Esophagus (tissue), 2 donors: Measurements from ENCODE around the gene ETV6. TPM values are rescaled to one million over a fixed set of nuclear protein-coding genes. Genes with fewer than 3 reads are reported as not detected.
A peak's percentile ranks its signal among the peaks of the same experiment; 100 is the strongest.
"Not testable (repeated sequence)": the region's sequence is repeated elsewhere in the genome, so short reads cannot be mapped to it uniquely, and the experiment has no call there.

Experiments used
- H3K27ac ChIP-seq, 2 donors: one replicate each; pipeline ENCODE4 v1.5.1; 2013; ENCODE audit warnings: low read depth in 2 of 2, mild to moderate bottlenecking in 2 of 2, inconsistent platforms in 1 of 2, low read length in 1 of 2, moderate library complexity in 1 of 2
- H3K27me3 ChIP-seq, 2 donors: one replicate each; pipeline ENCODE4 v1.6.1; 2013; ENCODE audit warnings: low read length in 2 of 2, control low read depth in 1 of 2, mild to moderate bottlenecking in 1 of 2; ENCODE audit not compliant: insufficient read depth in 2 of 2, control insufficient read depth in 1 of 2
- H3K36me3 ChIP-seq, 2 donors: one replicate each; pipeline ENCODE4 v1.6.1; 2013; ENCODE audit warnings: low read length in 1 of 2; ENCODE audit not compliant: control insufficient read depth in 2 of 2, insufficient read depth in 2 of 2
- H3K4me1 ChIP-seq, 2 donors: one replicate each; pipeline ENCODE4 v1.6.1; 2013; ENCODE audit warnings: low read length in 1 of 2; ENCODE audit not compliant: control insufficient read depth in 2 of 2, insufficient read depth in 2 of 2
- H3K4me3 ChIP-seq, 2 donors: one replicate each; pipeline ENCODE4 v1.5.1; 2013; ENCODE audit warnings: low read length in 2 of 2, mild to moderate bottlenecking in 2 of 2, low read depth in 1 of 2, moderate library complexity in 1 of 2
- H3K9me3 ChIP-seq, 2 donors: one replicate each; pipeline ENCODE4 v1.6.1; 2013; ENCODE audit warnings: mild to moderate bottlenecking in 2 of 2, low read depth in 1 of 2, low read length in 1 of 2, moderate library complexity in 1 of 2; ENCODE audit not compliant: control insufficient read depth in 2 of 2, insufficient read depth in 1 of 2
- whole genome bisulfite sequencing, 2 donors: extraction: QIAGEN DNeasy Blood & Tissue Kit; methylation state at CpG; one replicate each; pipeline ENCODE4 v1.1.7; 2013; 5-methylcytosine and 5-hydroxymethylcytosine counted together
- polyA plus RNA-seq, 2 donors: library from polyadenylated mRNA; stranded (reverse); fragments of 200-250 nt; gene quantifications; one replicate each; pipeline ENCODE4 v1.2.3, GENCODE V29; 2013
- donor health status: healthy with polysubstance abuse.
- donor health status: Bipolar disorder and iron deficiency.

Gene ETV6
- polyA plus RNA-seq, 2 donors, result 5.4 to 5.6 TPM

DNA sequence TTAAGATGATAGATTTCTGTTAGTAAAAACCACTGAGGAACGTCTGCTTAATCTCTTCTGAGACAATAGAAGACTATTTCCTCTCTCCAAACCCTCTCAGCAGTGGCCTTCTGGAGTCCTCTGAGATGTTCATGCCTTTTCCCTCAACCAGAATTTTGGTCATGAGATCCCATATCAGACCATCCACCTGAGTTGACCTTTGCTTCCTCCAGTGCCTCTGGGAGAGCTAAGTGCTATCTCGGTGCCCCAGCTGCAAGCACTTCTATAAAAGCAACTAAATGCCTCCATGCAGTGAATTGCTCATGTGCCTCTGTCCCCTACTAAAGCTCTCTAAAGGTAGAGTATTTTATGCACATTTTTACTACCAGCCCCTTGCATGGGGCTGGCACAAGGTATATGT lies 248.4 kb downstream of the ETV6 start:
- no peaks in the 10 kb centered on the region for H3K4me1 ChIP-seq
- H3K27ac ChIP-seq, result no peak overlapping the region
- no peaks in the 10 kb centered on the region for H3K27me3 ChIP-seq
- no peak overlapping the region for H3K4me3 ChIP-seq
- 75 to 87% methylated on average over 2 of the region's 2 CpGs for WGBS, 2 donors
- H3K9me3 ChIP-seq, result no peaks in the 10 kb centered on the region
- no peaks in the 10 kb centered on the region for H3K36me3 ChIP-seq

DNA sequence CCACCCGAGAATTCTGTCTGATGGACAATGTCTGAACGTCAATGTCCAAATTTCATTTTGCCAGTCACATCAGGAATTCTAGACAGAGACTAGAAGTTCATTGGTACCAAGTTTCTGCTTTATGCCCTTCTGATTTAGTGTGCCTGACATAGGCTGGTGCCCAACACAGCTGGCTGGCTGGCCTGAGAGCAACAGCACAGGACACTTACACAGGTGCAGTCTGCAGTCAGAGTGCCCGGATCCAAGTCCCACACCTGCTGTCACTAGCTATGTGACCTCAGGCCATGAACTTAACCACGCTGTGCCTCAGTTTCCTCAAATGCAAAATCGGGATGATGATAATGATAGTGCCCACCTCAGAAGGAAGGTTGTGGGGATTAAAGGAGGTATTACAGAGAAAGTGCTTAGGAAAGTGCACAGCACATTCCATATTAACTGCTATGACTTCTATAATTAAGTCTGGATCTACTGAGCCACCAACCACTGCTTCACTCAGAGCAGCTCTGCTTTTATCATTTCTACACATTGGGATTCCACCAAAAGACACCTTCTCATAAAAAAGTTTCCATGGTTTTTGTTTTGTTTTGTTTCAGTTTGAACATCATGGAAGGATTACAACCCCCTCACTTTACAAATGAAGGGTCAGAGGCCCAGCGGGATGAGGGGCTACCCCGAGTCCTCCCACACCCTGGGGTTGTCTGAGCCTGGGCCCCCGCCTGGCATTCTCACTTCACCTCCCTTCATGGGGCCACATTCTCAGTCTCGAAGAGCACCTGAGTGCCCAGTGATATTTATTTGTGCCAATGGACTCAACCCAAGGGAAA lies 252.4 kb downstream of the ETV6 start:
- Histone ChIP-seq H3K36me3 (no peaks in the 10 kb centered on the region), H3K4me3 (no peak overlapping the region), H3K27me3 (no peaks in the 10 kb centered on the region), H3K4me1 (no peaks in the 10 kb centered on the region), H3K27ac (no peak overlapping the region), H3K9me3 (peaks cover 0 to 2% of the 10 kb centered on the region in 2 donors)
- 85 to 91% methylated on average over 9 of the region's 9 CpGs for WGBS, 2 donors

DNA sequence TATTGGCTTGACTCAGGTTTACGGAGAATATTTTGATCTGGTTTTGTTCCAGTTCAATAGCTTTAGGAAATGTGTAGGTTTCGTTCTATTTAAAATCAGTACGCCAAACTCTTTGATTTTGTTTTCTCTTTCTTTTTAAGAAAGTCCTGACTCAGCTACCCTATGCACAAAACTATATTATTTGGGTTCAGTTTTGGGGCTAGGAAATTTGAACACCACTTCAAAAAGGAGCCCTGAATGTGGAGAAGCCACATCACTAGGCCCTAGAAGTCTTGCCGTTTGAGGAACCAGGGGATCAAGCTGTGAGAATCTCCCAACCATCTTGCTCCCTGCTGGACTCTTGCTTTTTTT lies 253.0 kb downstream of the ETV6 start:
- WGBS, 2 donors, result 78 to 91% methylated on average over 4 of the region's 4 CpGs
- Histone ChIP-seq H3K9me3 (peaks cover 0 to 2% of the 10 kb centered on the region in 2 donors), H3K4me3 (no peak overlapping the region), H3K27me3 (no peaks in the 10 kb centered on the region), H3K27ac (no peak overlapping the region), H3K4me1 (no peaks in the 10 kb centered on the region), H3K36me3 (no peaks in the 10 kb centered on the region)

DNA sequence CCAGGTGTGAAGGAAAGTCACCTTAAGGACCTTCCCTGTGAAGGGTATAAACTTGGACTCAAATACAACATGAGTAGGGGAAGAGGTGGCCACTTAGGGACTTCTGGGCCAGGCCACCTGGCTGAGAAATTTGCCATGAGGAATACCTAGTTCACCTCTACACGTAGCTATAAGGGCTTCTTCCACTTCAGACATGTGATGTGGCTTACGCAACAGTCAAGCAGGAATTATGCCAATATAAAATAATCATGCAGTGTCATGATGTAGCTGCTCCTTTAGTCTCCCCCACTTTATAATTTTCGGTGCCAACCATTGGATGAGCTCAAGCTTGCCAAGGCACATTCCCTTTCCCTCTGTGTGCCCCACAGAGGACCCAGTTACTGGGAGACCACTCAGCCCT lies 254.7 kb downstream of the ETV6 start:
- H3K27ac ChIP-seq, result peak overlapping the region in 1 of 2 donors; percentile 24
- no peaks in the 10 kb centered on the region for H3K36me3 ChIP-seq
- no peaks in the 10 kb centered on the region for H3K27me3 ChIP-seq
- H3K9me3 ChIP-seq, result peaks cover 0 to 2% of the 10 kb centered on the region in 2 donors
- WGBS, 2 donors, result 49 to 57% methylated on average over 3 of the region's 3 CpGs
- H3K4me1 ChIP-seq, result no peaks in the 10 kb centered on the region
- H3K4me3 ChIP-seq, result no peak overlapping the region

DNA sequence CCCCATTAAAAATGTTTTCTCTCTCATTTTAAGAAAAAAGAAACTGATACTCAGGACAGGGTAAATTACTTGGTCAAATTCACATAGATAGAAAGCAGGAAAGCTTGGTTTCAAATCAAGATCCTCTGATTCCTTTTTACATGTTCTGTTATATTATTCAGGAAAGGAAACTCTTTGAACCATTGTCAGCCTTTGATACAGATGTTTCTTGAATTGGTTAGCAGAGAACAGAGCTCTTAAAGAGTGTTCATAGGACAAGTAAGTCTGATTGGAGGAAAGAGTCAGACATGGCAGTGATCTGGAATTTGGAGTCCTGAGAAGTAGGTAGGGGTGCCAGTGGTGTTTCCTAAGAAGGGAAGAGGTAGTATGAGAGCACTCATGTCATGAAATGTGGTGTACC lies 256.1 kb downstream of the ETV6 start:
- Histone ChIP-seq H3K9me3 (peaks cover 0 to 2% of the 10 kb centered on the region in 2 donors), H3K27ac (no peak overlapping the region), H3K36me3 (no peaks in the 10 kb centered on the region), H3K4me3 (no peak overlapping the region), H3K27me3 (no peaks in the 10 kb centered on the region), H3K4me1 (no peaks in the 10 kb centered on the region)

DNA sequence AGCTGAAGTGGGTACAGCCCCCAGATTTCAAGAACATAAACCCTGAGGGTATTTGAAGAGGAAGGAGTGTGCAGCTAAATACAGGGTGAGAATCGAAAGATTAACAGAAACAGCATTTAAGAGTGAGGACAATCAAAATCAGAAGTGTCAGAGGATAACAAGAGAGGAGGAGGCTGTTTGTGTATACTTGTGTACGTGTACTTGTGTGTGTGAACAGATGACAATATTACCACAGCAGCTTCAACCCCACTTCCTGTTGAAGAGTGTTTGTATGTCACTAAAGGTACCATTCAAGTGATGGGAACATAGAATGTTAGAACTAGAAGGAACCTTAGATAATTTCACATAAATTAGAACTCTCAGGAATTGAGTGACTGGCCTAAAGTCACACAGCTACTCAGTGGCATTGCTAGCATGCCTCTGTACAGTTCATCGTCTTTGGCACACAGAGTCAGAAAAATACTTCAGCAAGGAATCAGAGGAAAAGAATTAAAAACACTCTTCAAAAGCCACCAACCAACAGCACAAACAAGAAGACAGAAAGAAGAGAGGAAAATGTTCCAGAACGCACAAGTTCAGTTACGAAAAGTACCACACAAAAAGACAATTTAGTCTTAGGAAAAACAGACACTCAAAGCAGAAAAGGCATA lies 256.9 kb downstream of the ETV6 start:
- Histone ChIP-seq H3K27me3 (no peaks in the 10 kb centered on the region), H3K4me3 (no peak overlapping the region), H3K27ac (no peak overlapping the region), H3K4me1 (no peaks in the 10 kb centered on the region), H3K36me3 (no peaks in the 10 kb centered on the region), H3K9me3 (peaks cover 0 to 2% of the 10 kb centered on the region in 2 donors)
- WGBS, 2 donors, result 82 to 87% methylated on average over 5 of the region's 5 CpGs

DNA sequence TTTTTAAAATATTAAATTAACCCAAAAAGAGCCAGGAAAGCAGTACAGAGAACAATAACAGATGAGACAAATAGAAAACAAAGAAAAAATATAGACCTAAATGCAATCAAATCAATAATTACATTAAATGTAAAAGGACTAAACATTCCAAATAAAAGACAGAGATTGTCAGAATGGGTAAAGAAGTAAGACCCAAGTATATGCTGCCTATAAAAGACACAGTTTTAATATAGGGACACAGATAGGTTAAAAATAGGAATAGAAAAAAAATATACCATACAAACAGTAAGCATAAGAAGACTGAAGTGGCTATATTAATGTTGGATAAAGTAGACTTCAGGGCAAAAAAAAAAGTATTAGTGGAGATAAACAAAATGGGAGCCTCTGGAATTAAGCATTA lies 258.2 kb downstream of the ETV6 start:
- H3K27me3 ChIP-seq, result no peaks in the 10 kb centered on the region
- H3K4me3 ChIP-seq, result no peak overlapping the region
- H3K9me3 ChIP-seq, result peaks cover 0 to 2% of the 10 kb centered on the region in 2 donors
- H3K36me3 ChIP-seq, result no peaks in the 10 kb centered on the region
- H3K4me1 ChIP-seq, result no peaks in the 10 kb centered on the region
- no peak overlapping the region for H3K27ac ChIP-seq

DNA sequence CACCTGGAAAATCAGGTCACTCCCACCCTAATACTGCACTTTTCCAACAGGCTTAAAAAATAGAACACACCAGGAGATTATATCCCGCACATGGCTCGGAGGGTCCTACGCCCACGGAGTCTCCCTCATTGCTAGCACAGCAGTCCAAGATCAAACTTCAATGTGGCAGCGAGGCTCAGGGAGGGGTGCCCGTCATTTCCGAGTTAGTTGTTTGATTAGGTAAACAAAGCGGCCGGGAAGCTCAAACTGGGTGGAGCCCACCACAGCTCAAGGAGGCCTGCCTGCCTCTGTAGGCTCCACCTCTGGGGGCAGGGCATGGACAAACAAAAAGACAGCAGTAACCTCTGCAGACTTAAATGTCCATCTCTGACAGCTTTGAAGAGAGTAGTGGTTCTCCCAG lies 259.9 kb downstream of the ETV6 start:
- not testable (repeated sequence) for H3K4me3 ChIP-seq, H3K27me3 ChIP-seq, H3K9me3 ChIP-seq, H3K27ac ChIP-seq, H3K36me3 ChIP-seq, H3K4me1 ChIP-seq
- 82% methylated on average over 9 of the region's 9 CpGs for WGBS, 2 donors

DNA sequence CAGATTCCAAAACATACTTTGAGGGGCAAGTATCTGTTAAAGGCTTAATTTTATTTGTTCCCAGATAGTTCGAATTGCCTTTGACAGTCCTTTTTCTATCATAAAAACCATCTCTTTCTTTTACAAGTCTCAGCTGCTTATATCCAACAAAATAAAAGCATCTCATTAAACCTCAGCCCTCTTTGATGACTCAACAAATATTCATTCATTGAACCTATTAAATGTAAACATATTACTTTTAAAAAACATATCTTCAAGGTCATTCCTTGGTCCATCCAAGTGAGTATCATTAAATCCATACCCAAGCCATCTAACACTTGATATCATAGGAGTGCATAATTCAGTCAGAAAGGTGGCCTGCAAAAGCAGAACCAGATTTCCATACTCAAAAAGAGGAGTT lies 266.6 kb downstream of the ETV6 start:
- Histone ChIP-seq H3K27ac (no peak overlapping the region), H3K27me3 (no peaks in the 10 kb centered on the region), H3K4me1 (no peaks in the 10 kb centered on the region), H3K36me3 (no peaks in the 10 kb centered on the region), H3K9me3 (peaks cover 0 to 2% of the 10 kb centered on the region in 2 donors), H3K4me3 (no peak overlapping the region)
- WGBS, 2 donors, result 91 to 96% methylated on average over 1 of the region's 1 CpG

DNA sequence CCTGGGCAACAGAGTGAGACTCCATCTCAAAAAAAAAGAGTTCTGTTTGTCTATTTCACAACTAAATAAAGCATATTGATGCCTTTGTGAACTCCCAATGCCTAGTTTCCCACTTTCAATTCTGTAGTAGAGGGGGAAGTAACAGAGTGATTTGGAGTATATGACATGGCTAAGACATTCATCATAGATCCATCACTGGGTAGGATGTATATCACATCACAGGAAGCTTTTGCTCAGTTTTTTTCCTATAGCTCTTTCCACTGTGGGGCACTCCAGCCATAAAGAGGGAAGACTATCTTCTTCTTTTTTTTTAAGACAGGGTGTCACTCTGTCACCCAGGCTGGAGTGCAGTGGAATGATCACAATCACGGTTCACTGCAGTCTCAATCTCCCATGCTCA lies 267.3 kb downstream of the ETV6 start:
- Histone ChIP-seq H3K9me3 (peaks cover 0 to 2% of the 10 kb centered on the region in 2 donors), H3K27ac (no peak overlapping the region), H3K36me3 (no peaks in the 10 kb centered on the region), H3K4me1 (no peaks in the 10 kb centered on the region), H3K4me3 (no peak overlapping the region), H3K27me3 (no peaks in the 10 kb centered on the region)
- WGBS, 2 donors, result 71 to 75% methylated on average over 1 of the region's 1 CpG
